Thyroid gland (tissue), 4 donors: ENCODE measurements around the gene MPL. TPM values are rescaled to one million over a fixed set of nuclear protein-coding genes. Genes with fewer than 3 reads are reported as not detected.

ENCODE experiments used
- DNase-seq, 2 donors: peaks; one replicate each; pipeline ENCODE4 v3.0.0-alpha.2; 2019
- H3K27ac ChIP-seq, 3 donors: fragments of 200-600 bp; sonication (generic); 1 replicate in 2 of 3; 2 replicates in 1 of 3; pipeline ENCODE4 v1.5.1; 2016 to 2019; ENCODE audit warnings: mild to moderate bottlenecking in 1 of 3, moderate library complexity in 1 of 3
- H3K27me3 ChIP-seq: fragments of 200-600 bp; sonication (generic); one replicate; pipeline ENCODE4 v1.5.1; 2019
- H3K36me3 ChIP-seq, 2 donors: fragments of 200-600 bp; sonication (generic); one replicate each; pipeline ENCODE4 v1.5.1; 2016 to 2019
- H3K4me1 ChIP-seq, 2 donors: fragments of 200-600 bp; sonication (generic); one replicate each; pipeline ENCODE4 v1.5.1; 2017 to 2019
- H3K4me3 ChIP-seq, 3 donors: fragments of 200-600 bp; sonication (generic); replicated peaks in 1 of 3; 1 replicate in 2 of 3; 2 replicates in 1 of 3; pipeline ENCODE4 v1.5.1; 2016; ENCODE audit warnings: mild to moderate bottlenecking in 1 of 3
- H3K9me3 ChIP-seq: fragments of 200-600 bp; sonication (generic); one replicate; pipeline ENCODE4 v1.5.1; 2017
- CTCF ChIP-seq, 6 experiments: fragments of 200-600 bp in 3 of 6; fragments of 450-650 bp in 3 of 6; sonication (generic) in 3 of 6; IDR thresholded peaks; one replicate each; pipeline ENCODE4 v1.5.1; 2016 to 2019; ENCODE audit warnings: antibody characterized with exemption in 6 of 6, mild to moderate bottlenecking in 2 of 6, inconsistent platforms in 1 of 6, moderate library complexity in 1 of 6
- POLR2A ChIP-seq, 2 donors: fragments of 450-650 bp; IDR thresholded peaks; one replicate each; pipeline ENCODE4 v1.6.1; 2017; ENCODE audit warnings: antibody characterized with exemption in 2 of 2, mild to moderate bottlenecking in 2 of 2, moderate library complexity in 1 of 2
- WGBS, 2 donors: methylation state at CpG; one replicate each; pipeline ENCODE4 v1.1.5; 2017; 5-methylcytosine and 5-hydroxymethylcytosine counted together
- intact Hi-C: fragments of 100-400 bp; cut with DNase I; formaldehyde crosslinking; loops from one replicate; pipeline ENCODE4 v1.15.1; 2023
- total RNA-seq, 4 donors: library from RNA; depleted of rRNA; stranded (reverse); fragments of >200 nt; gene quantifications; one replicate each; pipeline ENCODE4 v1.2.3, GENCODE V29; 2016

MPL gene
- total RNA-seq, 4 donors from 2014 or later = 0.22 to 0.29 TPM; not detected in 2

GRCh38 chr1:43312663-43313515 is 24.7 kb upstream of the MPL start:
- 92 to 94% methylated on average over 12 to 20 of the region's 24 CpGs for WGBS, 2 donors
- Histone ChIP-seq H3K36me3 (peaks cover 0 to 4% of the 10 kb centered on the region in 2 donors), H3K4me1 (peaks cover 5 to 10% of the 10 kb centered on the region in 2 donors), H3K9me3 (no peaks in the 10 kb centered on the region), H3K4me3 (no peak overlapping the region), H3K27me3 (no peaks in the 10 kb centered on the region), H3K27ac (no peak overlapping the region)
- intact Hi-C loops = no loop called here
- no peak for DNase-seq
- TF ChIP-seq POLR2A (IDR thresholded peaks at IDR 0.05) (no peak), CTCF (IDR thresholded peaks at IDR 0.05) (no peak)

DNA sequence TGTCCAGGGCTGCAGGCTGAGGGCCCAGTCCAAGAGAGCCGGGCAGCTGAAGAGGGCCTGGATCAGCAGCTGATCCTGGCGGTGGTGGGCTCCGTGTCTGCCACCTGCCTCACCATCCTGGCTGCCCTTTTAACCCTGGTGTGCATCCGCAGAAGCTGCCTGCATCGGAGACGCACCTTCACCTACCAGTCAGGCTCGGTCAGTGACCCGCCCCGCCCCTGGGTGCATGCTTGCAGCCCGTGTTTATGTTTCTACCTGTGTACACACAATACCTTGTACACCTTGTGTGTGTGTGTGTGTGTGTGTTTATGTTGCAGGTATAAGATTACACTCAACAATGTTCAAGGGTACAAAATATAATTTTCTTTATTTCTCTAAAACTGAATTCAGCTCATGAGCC is 23.8 kb upstream of the MPL start:
- Histone ChIP-seq H3K36me3 (peaks cover 0 to 4% of the 10 kb centered on the region in 2 donors), H3K4me1 (peaks cover 0 to 4% of the 10 kb centered on the region in 2 donors), H3K27me3 (no peaks in the 10 kb centered on the region), H3K4me3 (no peak overlapping the region), H3K27ac (no peak overlapping the region), H3K9me3 (no peaks in the 10 kb centered on the region)
- DNase-seq = no peak
- intact Hi-C loops = no loop called here
- TF ChIP-seq CTCF (IDR thresholded peaks at IDR 0.05) (no peak), POLR2A (IDR thresholded peaks at IDR 0.05) (no peak)
- WGBS, 2 donors = 92 to 95% methylated on average over 6 to 10 of the region's 10 CpGs

DNA sequence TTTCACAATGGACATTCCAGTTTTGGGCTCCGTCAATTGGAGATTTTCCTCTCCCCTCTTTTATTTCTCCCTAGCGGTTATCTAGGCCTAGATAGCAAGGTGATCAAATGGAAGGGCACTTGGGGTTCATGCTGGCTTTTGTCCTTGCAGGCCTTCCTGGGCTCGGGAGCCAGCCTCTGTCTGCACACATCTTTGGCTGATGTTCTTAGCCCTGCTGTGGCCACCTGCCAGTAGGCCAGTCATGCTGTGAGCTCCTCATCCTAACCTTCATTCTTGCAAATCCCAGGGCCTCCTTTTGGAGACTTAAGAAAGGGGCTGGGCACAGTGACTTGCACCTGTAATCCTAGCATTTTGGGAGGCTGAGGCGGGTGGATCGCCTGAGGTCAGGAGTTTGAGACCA is 23.4 kb upstream of the MPL start:
- TF ChIP-seq POLR2A (IDR thresholded peaks at IDR 0.05) (no peak), CTCF (IDR thresholded peaks at IDR 0.05) (no peak)
- no peak for DNase-seq
- Histone ChIP-seq H3K36me3 (peaks cover 0 to 4% of the 10 kb centered on the region in 2 donors), H3K9me3 (no peaks in the 10 kb centered on the region), H3K4me1 (peaks cover 0 to 4% of the 10 kb centered on the region in 2 donors), H3K27me3 (no peaks in the 10 kb centered on the region), H3K4me3 (no peak overlapping the region), H3K27ac (no peak overlapping the region)
- 98% methylated on average over 5 of the region's 5 CpGs for WGBS, 2 donors
- intact Hi-C loops = no loop called here

DNA sequence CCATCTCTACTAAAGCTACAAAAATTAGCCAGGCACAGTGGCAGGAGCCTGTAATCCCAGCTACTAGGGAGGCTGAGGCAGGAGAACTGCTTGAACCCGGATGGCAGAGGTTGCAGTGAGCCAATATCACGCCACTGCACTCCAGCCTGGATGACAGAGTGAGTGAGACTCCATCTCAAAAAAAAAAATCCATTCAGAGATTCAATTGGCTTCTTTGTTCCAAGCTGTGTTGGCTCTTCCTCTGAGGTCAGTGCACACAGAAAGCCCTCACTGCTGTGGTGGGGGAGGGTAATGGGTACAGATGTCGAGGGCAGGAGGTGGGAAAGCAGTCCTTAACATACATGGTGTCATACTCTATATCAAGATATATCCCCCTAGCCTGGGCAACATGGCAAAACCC is 22.1 kb upstream of the MPL start:
- H3K4me1 ChIP-seq = peaks cover 0 to 4% of the 10 kb centered on the region in 2 donors
- DNase-seq = no peak
- no peak overlapping the region for H3K27ac ChIP-seq
- no peaks in the 10 kb centered on the region for H3K27me3 ChIP-seq
- TF ChIP-seq CTCF (IDR thresholded peaks at IDR 0.05) = no peak
- TF ChIP-seq POLR2A (IDR thresholded peaks at IDR 0.05) = no peak
- intact Hi-C loops = no loop called here
- WGBS, 2 donors = 76 to 85% methylated on average over 3 of the region's 3 CpGs
- H3K4me3 ChIP-seq = no peak overlapping the region
- no peaks in the 10 kb centered on the region for H3K9me3 ChIP-seq
- peaks cover 0 to 4% of the 10 kb centered on the region in 2 donors for H3K36me3 ChIP-seq
